Gastrocnemius medialis (tissue), 4 donors: ENCODE measurements around the gene PDCD11. TPM values are rescaled to one million over a fixed set of nuclear protein-coding genes. Genes with fewer than 3 reads are reported as not detected.

Experiments used
- ATAC-seq, 2 donors: fragments of 150-250 bp; one replicate each; pipeline ENCODE4 v1.9.1; 2016
- DNase-seq, 2 donors: peaks; one replicate each; pipeline ENCODE4 v3.0.0-alpha.2; 2019
- H3K27ac ChIP-seq, 4 donors: fragments of 200-600 bp; sonication (generic); 1 replicate in 1 of 4; 2 replicates in 3 of 4; pipeline ENCODE4 v1.5.1; 2016 to 2018; ENCODE audit warnings: mild to moderate bottlenecking in 2 of 4, moderate library complexity in 1 of 4
- H3K27me3 ChIP-seq, 3 donors: fragments of 200-600 bp; sonication (generic) in 2 of 3; 1 replicate in 1 of 3; 2 replicates in 2 of 3; pipeline versions ENCODE4 v1.5.1 to v1.6.0; 2016 to 2019; ENCODE audit warnings: mild to moderate bottlenecking in 1 of 3, moderate library complexity in 1 of 3
- H3K36me3 ChIP-seq, 2 donors: fragments of 200-600 bp; sonication (generic) in 1 of 2; one replicate each; pipeline ENCODE4 v1.5.1; 2017 to 2018
- H3K4me1 ChIP-seq, 2 donors: fragments of 200-600 bp; sonication (generic) in 1 of 2; one replicate each; pipeline ENCODE4 v1.5.1; 2016 to 2017; ENCODE audit warnings: mild to moderate bottlenecking in 2 of 2
- H3K4me3 ChIP-seq, 4 donors: fragments of 200-600 bp; sonication (generic) in 3 of 4; 1 replicate in 1 of 4; 2 replicates in 3 of 4; pipeline ENCODE4 v1.5.1; 2016 to 2019; ENCODE audit warnings: mild to moderate bottlenecking in 2 of 4
- H3K9me3 ChIP-seq, 3 donors: fragments of 200-600 bp; sonication (generic) in 2 of 3; 1 replicate in 1 of 3; 2 replicates in 2 of 3; pipeline ENCODE4 v1.5.1; 2016 to 2019
- POLR2A ChIP-seq, 2 donors: fragments of 450-650 bp; IDR thresholded peaks; one replicate each; pipeline ENCODE4 v1.6.1; 2017; ENCODE audit warnings: antibody characterized with exemption in 2 of 2, mild to moderate bottlenecking in 2 of 2, moderate library complexity in 2 of 2
- in situ Hi-C, 4 donors: fragments of 200-750 bp; cut with MboI; loops; one replicate each; pipeline versions ENCODE4 v1.15.0 to v1.8.0; 2017; ENCODE audit warnings: low sequenced_read_pairs in 4 of 4
- intact Hi-C: fragments of 100-400 bp; cut with DNase I; formaldehyde crosslinking; loops from one replicate; pipeline ENCODE4 v1.15.1; 2023; ENCODE audit warnings: low total_unique reads
- total RNA-seq, 4 donors: library from RNA; depleted of rRNA; stranded (reverse); fragments of >200 nt; gene quantifications; one replicate each; pipeline versions ENCODE4 v1.1.0 to v1.2.3, GENCODE V29; 2016
- TF ChIP-seq, protein P1 (sequence below), 5 experiments: fragments of 450-650 bp in 3 of 5; fragments of 200-600 bp in 2 of 5; sonication (generic) in 2 of 5; IDR thresholded peaks in 4 of 5; conservative IDR thresholded peaks in 1 of 5; 1 replicate in 4 of 5; 2 replicates in 1 of 5; pipeline ENCODE4 v1.5.1; 2016 to 2019; ENCODE audit warnings: antibody characterized with exemption in 5 of 5, mild to moderate bottlenecking in 3 of 5, moderate library complexity in 3 of 5

Gene PDCD11
- total RNA-seq, 4 donors from 2014 or later, result 16.7 to 22.7 (median 19.5) TPM

DNA sequence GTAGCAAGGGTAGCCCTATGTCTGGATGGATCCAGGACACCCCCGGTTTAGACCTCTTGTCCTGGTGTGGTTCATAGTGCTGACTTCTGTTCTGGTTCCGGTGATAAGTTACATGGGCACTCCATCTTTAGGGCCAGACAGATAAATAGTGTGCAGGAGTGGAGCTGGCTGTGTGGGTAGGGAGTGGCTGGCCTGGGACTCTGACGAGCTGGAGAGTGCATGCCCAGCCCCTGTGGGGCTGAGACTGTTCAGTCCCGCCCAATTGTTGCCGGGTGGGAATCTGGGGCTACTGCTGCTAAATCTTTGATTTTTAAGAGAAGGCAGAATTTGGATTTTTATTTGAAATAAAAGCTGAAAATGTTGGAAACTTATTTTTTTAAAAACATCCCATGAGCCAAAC, 27.3 kb downstream of the PDCD11 start:
- no peak overlapping the region for H3K4me3 ChIP-seq
- no peak for DNase-seq
- no peak for ATAC-seq
- H3K27ac ChIP-seq, result no peak overlapping the region
- in situ Hi-C loops (loop anchor here (10.0 to 25.0 kb wide), 3 partner anchors 61 to 264 kb away; no protein-coding TSS in a partner anchor), intact Hi-C loops (no loop called here)
- H3K4me1 ChIP-seq, result peaks cover 0 to 9% of the 10 kb centered on the region in 2 donors
- no peaks in the 10 kb centered on the region for H3K27me3 ChIP-seq
- peaks cover 3 to 93% of the 10 kb centered on the region in 2 donors for H3K36me3 ChIP-seq
- H3K9me3 ChIP-seq, result no peaks in the 10 kb centered on the region
- TF ChIP-seq, protein P1, sequence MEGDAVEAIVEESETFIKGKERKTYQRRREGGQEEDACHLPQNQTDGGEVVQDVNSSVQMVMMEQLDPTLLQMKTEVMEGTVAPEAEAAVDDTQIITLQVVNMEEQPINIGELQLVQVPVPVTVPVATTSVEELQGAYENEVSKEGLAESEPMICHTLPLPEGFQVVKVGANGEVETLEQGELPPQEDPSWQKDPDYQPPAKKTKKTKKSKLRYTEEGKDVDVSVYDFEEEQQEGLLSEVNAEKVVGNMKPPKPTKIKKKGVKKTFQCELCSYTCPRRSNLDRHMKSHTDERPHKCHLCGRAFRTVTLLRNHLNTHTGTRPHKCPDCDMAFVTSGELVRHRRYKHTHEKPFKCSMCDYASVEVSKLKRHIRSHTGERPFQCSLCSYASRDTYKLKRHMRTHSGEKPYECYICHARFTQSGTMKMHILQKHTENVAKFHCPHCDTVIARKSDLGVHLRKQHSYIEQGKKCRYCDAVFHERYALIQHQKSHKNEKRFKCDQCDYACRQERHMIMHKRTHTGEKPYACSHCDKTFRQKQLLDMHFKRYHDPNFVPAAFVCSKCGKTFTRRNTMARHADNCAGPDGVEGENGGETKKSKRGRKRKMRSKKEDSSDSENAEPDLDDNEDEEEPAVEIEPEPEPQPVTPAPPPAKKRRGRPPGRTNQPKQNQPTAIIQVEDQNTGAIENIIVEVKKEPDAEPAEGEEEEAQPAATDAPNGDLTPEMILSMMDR (IDR thresholded peaks at IDR 0.05 in 4 of 5, conservative IDR thresholded peaks at IDR 0.05 in 1 of 5), result no peak
- TF ChIP-seq POLR2A (IDR thresholded peaks at IDR 0.05), result no peak

DNA sequence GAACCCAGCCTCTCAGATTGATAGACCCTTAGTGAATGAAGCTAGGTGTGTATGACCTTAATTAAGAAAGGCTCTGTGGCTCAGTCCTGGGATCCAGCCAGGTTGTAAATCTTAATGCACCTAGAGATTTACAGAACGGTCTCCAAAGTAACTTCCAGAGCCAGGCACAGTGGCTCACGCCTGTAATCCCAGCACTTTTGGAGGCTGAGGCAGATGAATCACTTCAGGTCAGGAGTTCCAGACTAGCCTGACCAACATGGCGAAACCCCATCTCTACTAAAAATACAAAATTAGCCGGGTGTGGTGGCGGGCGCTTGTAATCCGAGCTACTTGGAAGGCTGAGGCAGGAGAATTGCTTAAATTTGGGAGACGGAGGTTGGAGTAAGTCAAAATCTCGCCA, 31.4 kb downstream of the PDCD11 start:
- Histone ChIP-seq H3K27ac (peak overlapping the region in 3 of 4 donors; percentile 54 to 58 (median 55)), H3K9me3 (no peaks in the 10 kb centered on the region), H3K27me3 (no peaks in the 10 kb centered on the region), H3K36me3 (peaks cover 0 to 90% of the 10 kb centered on the region in 2 donors), H3K4me3 (no peak overlapping the region), H3K4me1 (peaks cover 0 to 9% of the 10 kb centered on the region in 2 donors)
- TF ChIP-seq, protein P1 (IDR thresholded peaks at IDR 0.05 in 4 of 5, conservative IDR thresholded peaks at IDR 0.05 in 1 of 5), result no peak
- no peak for TF ChIP-seq POLR2A (IDR thresholded peaks at IDR 0.05)
- intact Hi-C loops, result no loop called here
- peak in 1 of 2 donors; percentile 65 for DNase-seq
- ATAC-seq, result peak; percentile 70 to 85
- in situ Hi-C loops, result loop anchor here in 1 of 4 donors (10.0 kb wide), 1 partner anchor 57 kb away; no protein-coding TSS in a partner anchor

DNA sequence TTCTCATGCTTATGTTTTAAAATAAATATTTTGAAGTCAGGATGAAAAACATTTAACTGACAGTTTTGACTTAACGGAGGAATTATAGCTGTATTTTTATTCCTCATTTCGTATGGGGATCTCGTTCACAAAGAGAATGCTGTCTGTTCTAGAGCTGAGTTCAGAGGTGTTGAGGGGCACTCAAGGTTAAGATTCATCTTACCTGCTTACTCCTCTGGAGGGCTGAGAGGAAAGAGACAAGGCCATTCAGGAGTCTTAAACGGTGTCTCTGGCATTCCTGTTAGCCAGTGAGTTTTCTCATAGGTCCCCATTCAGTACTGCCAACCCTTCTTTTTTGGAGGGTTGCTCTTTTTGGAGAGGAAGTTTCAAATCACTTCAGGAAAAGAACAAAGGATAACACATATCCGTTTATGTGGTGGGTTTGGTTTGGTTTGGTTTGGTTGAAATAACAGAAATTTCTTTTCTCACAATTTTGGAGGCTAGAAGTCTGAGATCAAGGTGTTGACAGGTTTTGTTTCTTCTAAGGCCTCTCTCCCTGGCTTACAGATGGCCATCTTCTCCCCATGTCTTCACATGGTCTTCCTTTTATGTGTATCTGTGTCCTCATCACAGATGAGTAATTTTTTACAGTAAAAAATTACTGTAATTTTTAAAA, 32.7 kb downstream of the PDCD11 start:
- H3K27me3 ChIP-seq, result no peaks in the 10 kb centered on the region
- ATAC-seq (no peak), DNase-seq (no peak)
- intact Hi-C loops (no loop called here), in situ Hi-C loops (loop anchor here in 1 of 4 donors (10.0 kb wide), 1 partner anchor 56 kb away; no protein-coding TSS in a partner anchor)
- no peaks in the 10 kb centered on the region for H3K9me3 ChIP-seq
- no peak for TF ChIP-seq POLR2A (IDR thresholded peaks at IDR 0.05)
- TF ChIP-seq, protein P1 (IDR thresholded peaks at IDR 0.05 in 4 of 5, conservative IDR thresholded peaks at IDR 0.05 in 1 of 5), result no peak
- no peak overlapping the region for H3K27ac ChIP-seq
- no peak overlapping the region for H3K4me3 ChIP-seq
- peaks cover 0 to 89% of the 10 kb centered on the region in 2 donors for H3K36me3 ChIP-seq
- peaks cover 0 to 9% of the 10 kb centered on the region in 2 donors for H3K4me1 ChIP-seq

DNA sequence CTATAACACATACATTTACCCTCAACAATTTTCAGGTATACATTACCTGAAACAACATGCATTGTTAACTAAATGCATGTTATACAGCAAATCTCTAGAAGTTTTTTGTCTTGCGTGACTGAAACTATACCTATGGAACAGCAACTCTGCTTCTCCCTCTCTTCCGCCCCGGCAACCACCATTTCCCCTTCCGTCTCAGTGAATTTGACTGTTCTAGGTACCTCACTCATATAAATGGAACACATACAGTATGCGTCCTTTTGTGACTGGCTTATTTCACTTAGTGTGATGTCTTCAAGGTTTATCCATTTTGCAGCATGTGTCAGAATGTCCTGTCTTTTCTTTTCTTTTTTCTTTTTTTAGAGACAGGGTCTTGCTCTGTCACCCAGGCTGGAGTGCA, 33.2 kb downstream of the PDCD11 start:
- Histone ChIP-seq H3K4me1 (peaks cover 0 to 9% of the 10 kb centered on the region in 2 donors), H3K36me3 (peaks cover 0 to 89% of the 10 kb centered on the region in 2 donors), H3K9me3 (no peaks in the 10 kb centered on the region), H3K27ac (no peak overlapping the region), H3K4me3 (no peak overlapping the region), H3K27me3 (no peaks in the 10 kb centered on the region)
- in situ Hi-C loops, result loop anchor here in 1 of 4 donors (10.0 kb wide), 1 partner anchor 55 kb away; no protein-coding TSS in a partner anchor
- no peak for ATAC-seq
- intact Hi-C loops, result no loop called here
- TF ChIP-seq, protein P1 (IDR thresholded peaks at IDR 0.05 in 4 of 5, conservative IDR thresholded peaks at IDR 0.05 in 1 of 5), result no peak
- TF ChIP-seq POLR2A (IDR thresholded peaks at IDR 0.05), result no peak
- DNase-seq, result no peak
